HuH-7 (cell line): ENCODE measurements around the gene KCNN4.
"Not testable (repeated sequence)": the region's sequence is repeated elsewhere in the genome, so short reads cannot be mapped to it uniquely, and the experiment has no call there.

Source experiments
- DNase-seq: peaks from one replicate; pipeline ENCODE4 v3.0.0; 2011; ENCODE audit warnings: low spot score

The KCNN4 gene

DNA sequence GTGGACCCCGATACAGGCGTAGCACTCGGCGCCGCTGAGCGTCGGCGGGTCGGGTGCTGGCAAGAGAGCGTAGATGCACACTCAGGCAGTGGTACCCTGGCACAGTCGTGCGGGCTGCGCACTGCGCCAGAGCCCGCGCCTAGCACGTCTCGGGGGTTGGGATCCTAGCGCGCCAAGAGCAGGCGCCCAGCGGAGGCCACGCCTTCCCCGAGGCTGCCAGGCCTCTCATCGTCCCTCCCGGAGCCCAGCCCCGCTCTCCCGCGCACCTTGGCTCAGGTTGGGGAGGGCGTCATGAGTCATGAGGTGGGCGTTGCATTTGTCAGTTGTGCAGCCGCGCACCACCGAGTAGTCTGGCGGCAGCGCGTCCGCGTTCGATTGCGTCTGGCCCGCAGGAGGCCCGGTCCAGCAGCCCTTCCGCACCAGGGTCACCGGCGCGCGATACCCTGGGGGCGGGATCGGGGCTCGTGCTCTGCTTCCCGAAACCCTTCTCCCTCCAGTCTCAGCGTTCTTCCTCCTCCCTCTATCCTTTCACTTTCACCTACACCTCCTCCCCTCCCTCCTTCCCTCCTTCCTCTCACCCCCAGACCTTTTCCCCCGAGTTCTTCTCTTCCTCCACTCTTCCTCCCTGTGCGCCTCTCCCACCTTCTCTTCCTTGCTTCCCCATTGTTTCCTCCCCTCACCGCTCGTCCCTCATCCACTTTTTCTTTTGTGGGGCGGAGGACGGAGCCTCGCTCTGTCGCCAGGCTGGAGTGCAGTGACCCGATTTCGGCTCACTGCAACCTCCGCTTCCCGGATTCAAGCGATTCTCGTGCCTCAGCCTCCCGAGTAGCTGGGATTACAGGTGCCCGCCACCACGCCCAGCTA lies 18.0 kb upstream of the KCNN4 start:
- no peak for DNase-seq

DNA sequence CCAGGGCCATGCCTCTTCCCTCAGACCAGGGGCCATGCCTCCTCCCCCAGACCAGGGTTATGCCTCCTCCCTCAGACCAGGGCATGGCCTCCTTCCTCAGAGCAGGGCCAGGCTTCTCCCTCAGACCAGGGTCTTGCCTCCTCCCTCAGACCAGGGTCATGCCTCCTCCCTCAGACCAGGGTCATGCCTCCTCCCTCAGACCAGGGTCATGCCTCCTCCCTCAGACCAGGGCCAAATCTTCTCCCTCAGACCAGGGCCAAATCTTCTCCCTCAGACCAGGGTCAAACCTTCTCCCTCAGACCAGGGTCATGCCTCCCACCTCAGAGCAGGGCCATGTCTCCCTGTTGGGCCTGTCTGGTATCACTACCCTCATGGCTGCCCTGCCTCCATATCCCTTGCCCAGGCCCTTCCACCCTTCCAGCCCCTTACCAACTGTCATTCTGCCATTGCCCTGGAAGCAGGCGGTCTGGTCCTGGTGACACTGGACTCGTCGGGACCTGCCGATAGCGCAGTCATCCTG lies 17.3 kb upstream of the KCNN4 start:
- DNase-seq, result no peak

DNA sequence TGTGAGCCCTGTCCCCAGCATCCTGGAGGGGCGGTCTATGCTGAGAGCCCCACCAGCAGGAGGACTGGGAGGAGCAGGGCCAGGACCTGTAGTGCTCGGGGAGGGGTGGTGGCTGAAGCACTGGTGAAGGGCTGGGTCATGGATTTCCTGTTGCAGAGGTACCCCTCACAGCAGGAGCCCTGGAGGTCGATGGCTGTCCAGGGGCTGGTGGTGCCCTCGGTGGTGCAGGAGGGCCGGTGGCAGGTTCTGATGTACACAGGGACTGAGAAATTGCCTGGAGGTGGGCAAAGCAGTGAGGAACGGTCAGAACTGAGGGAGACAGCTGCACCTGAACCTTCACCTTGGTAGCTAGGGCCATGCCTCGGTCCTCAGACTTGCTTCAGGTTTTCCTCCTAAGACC lies 16.8 kb upstream of the KCNN4 start:
- no peak for DNase-seq

DNA sequence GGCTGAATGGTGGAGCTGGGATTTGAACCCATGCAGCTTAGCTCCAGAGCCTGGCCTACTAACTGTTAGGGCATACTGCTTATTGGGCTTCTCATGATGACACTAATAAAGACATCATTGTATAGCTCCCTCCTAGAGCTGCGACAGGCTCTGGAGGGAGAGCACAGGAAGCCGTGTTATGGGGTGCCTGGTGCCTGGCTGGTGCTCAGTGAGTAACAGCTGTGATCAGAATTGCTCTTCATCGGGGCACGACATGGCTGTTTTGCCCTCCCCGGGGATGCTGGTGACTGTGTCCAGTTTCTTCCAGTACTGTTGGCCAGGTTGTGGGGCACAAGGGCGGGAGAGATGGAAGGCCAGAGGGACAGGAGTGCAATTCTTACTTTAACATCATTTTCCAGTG lies 16.3 kb upstream of the KCNN4 start:
- DNase-seq, result no peak

DNA sequence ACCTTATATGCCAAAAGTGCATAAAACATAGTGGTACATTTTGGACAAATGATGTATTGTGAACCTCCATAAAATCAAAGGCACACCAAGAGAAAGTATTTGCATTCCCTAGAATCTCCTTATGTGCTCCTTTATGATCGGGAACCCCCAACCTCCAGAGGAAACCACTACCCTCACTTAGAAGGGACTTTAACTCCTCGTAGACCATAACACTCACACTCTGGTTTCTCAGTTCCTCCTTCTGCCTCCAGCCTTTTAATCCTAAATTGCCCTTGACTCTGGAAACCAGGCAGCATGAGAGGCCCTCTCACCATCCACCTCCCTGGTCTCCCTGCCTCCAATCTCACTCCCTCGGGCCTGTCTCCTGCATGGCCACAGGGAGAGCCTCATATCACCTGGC lies 9.8 kb upstream of the KCNN4 start:
- DNase-seq, result no peak

DNA sequence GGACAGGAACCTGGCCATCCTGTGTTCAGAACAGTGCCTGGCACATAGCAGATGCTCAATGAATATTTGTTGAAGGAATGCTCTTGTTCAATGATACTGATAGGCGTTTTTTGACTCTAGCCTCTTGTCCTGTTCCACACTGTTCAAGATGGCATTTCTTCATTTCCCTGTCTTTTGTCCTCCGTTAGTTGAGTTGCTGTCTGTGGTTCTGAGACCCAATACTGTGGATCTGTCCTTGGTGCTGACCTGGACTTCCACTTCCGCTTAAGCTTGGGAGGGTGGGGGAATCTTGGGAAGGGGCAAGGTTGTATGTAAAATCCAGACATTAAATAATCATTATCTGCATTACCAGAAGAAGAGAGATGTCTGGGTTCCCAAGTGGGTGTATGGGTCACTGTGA lies 8.3 kb upstream of the KCNN4 start:
- no peak for DNase-seq

DNA sequence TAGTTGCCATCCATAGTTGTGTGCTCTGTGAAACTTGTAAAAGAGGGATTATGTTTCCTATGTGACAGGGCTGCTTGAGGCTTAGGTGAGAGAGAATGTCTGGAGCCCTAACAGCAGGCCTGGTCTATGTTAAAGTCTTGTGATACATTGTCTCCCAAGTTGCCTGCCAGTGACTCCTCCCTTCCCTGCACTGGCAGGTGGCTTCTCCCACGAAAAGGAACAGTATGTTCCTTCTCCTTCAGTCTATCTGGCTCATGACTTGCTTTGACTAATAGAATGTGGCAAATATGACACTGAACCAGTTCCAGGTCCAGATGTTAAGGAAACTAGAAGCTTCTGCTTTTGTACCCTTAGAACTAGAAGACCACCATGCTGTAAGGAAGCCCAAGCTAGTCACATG lies 5.9 kb upstream of the KCNN4 start:
- DNase-seq, result no peak

DNA sequence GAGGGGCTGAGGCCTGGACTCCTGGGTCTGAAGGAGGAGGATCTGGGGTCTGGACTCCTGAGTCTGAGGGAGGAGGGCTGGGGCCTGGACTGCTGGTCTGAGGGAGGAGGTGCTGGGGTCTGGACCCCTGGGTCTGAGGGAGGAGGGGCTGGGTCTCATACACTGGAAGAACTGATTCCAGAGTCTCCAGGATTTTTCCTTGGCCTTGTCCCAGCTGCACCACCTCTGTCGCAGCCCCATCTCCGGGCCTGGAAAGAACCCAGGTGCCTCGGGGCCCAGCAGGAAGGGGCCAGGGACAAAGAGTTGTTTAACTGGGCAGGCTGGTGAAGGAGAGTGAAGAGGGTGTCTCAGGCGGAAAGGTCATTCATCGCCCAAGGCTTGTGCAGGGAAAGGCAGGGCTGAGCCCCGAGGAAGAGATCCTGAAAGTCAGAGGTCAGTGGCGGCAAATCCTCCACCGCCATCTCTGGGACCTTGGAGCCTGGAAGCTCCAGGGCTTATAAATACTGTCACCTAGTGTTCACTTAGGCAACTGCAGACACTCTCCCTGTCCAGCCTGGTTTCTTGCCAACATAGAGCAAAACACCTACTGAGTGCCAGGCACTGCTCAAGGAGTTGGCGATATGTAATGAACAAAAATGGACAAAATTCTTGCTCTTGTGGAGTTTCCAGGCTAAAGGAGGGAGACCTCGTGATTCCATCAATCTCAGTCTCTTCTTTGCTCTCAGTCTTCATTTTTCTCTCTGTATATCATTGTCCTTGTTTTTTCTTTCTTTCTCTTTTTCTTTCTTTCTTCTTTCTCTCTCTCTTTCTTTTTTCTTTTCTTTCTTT lies 4.4 kb upstream of the KCNN4 start:
- DNase-seq, result peak; percentile 84

DNA sequence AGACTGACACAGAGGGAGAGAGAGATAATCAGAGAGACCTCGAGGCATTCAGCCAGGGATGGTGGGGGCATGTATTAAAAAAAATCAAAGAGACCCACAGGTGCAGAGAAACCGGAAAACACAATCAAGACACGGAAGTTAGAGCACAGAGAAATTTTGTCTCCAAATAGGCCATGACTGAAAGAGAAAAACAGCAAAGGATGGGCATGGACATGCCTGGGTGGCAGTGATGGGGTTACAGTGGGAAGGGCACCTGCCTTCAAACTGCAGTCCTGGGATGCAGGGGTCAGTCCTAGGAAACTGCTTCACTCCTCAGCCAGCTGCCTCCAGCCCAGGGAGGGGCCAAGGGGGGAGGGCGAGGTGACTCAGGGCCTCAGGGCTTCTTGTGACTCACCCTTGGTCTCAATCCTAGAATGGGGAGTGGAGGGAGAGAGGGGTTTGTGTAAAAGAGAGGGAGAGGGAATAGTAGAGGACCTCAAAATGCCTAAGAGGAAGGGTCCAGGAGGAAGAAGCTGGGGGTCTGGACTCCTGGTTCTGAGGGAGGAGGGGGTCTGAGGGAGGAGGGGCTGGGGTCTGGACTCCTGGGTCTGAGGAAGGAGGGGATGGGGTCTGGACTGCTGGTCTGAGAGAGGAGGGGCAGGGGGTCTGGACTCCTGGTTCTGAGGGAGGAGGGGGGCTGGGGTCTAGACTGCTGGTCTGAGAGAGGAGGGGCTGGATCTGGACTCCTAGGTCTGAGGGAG lies 3.6 kb upstream of the KCNN4 start:
- no peak for DNase-seq

DNA sequence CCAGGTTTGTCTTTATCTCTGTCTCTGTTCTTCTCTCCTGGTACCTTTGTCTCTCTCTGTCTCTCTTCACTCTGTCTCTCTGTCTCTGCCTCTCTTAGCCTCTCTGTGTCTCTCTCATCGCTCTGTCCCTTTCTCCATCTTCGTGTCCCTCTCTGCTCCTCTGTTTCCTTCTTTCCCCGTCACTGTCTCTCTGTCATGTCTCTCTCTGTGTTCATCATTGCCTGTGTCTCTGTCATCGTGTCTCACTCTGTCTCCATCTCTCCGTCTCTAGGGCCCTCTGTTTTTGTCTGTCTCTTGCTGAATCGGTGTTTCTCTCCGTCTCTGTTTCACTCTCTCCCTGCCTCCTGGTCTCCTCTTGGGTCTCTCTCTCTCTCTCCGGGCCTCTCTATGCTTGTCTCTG lies 2.9 kb upstream of the KCNN4 start:
- DNase-seq, result no peak

DNA sequence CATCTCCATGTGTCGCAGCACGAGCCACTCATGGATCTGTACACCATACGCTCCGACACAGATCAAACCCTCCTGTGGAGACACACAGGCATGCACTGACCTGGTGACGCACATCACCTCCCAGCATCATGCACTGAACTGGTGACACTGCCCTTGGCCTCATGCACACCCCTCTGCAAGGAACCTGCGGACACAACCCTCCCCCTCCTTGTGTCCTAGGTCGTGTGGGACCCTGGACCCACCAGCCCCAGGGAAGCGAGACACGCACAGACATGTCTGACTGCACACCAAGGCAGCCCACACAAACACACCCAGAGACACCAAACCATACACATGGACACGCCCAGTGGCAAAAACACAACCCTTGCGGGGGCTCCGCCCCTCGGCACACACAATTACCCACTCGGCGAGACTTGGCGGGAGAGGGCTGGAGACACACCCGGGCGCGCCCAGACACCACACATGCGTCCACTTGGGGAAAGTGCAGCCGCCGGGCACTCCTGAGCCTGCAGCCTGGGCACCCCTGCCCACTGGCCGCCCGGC lies 2.0 kb upstream of the KCNN4 start:
- DNase-seq, result no peak

DNA sequence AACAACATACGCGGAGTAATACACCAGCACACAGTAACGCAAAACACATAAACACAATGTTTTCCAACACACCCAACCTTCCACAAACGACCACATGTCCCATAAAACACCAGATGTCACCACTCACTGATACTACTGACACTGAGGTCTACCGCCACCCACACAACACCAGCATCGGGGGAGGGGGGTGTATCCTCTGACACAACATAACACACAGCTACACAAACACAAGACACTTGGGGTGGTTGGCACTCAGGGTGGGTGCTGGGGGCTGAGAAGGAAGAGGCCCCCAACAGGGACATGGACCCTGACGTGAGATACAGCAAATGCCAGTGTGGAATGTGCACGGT lies 1.5 kb upstream of the KCNN4 start:
- DNase-seq, result no peak

DNA sequence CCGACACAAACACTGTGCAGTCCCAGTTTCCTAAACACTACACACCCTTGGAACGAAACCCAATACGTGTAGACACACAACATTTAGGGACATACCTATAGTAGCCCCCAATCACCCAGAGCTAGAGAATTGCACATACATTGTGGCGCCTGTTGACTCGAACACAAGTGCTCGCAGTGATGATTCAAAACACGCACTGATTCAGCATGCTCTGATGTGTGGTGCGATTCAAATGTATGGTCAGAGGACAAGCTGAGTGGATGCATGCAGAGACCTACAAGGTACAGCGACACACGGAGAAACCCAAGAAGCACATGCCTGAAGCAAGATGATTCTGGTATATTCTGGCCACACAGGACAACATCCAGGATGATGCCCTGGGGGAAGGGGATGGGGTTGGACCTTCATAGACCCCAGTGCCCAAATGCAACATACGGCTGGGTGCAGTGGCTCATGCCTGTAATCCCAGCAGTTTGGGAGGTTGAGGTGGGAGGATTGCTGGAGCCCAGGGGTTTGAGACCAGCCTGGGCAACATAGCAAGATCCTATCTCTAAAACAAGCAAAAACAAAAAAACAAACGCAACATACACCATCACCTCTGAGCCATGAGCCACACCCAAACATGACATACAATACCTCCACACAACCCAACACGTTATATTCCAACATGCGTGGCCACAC lies 997 bp upstream of the KCNN4 start:
- no peak for DNase-seq

DNA sequence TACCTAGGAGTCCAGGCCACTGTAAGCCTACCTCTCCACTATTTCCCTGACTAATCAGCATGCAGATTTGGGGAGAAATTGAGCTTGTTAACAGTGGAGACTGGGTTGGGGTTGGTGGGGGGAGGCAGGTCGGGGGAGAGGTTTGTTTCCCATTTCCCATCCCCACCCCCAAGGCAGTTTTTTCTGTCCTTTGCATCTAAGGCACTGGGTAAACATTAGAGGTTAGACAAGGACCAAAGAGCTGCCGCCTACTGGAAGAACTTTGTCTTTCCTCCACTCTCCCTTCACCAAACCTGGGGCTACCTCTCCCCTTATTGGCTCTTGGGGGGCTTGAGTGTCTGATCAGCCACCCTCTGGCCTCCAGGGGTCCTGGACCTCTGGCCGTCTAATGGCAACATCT lies 953 bp downstream of the KCNN4 start:
- DNase-seq, result no peak

DNA sequence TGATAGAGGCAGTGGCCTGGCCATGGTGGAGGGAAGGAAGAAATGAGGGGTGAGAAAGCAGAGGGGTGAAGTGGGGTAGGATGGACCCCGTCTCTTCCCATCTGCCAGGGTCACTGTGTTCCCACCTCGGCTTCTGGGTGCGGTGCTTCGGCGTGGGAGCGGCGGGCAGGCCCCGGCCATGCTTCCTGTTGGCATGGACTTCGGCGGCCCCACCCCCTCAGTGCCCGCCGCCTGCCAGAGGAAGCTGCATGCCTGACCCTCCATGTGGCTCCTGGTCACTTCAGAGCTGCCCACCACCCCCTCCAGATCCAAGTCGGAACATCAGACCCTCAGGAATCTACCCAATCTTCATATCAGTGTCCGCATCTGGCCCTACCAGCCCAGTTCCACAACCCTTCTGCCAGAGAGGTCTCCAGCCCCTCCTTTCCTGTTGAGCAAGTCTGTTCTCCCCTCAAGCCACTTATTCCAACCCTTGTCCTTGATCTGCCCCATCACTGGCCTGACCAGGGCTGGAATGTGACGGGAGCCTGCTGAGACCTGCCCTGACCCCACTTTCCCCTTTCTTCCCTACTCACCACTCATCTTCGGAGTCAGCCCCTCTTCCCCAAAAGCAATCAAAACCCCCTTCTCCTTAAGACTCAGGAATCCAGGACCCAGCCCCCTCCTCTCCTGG lies 1.5 kb downstream of the KCNN4 start:
- DNase-seq, result no peak

DNA sequence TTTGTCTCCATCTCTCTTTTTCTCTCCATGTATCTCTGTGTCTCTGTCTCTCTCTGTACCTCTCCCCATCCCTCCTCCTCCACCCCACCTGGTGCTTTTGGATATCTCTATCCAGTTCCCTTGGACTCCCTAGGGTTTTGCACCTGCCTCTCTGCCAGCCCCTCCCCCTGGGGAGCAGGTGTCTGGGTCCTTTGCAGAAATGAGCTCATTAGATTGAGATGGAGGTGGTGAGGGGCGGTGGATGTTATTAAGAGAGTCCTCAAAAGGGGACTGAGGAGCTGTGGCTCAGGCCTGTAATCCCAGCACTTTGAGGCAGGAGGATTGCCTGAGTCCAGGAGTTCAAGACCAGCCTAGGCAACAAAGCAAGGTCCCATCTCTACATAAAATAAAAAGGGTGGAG lies 2.1 kb downstream of the KCNN4 start:
- no peak for DNase-seq

DNA sequence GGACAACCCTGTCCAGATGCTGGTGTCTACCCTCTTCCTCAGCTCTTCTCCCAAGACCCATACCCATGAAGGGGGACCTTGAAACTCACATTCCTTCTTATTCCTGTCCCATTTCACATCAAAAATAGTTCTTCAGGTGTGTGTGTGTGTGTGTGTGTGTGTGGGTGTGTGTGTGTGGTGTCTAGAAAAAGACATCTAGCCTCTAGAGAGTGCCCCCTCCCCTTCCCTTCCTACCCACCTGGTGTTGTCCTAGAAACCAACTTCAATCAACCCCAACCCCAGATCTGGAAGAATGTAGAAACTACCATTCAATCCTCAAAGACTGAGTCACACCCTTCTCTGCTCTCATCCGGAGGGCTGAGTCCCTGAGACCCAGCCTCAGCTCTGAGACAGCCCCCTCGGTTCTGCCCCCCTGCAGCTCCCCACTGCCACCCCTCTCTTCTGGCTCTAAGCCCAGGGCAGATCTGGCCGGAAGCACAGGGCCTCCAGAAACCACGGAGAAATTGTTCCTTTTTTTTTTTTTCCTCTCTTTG lies 3.5 kb downstream of the KCNN4 start:
- DNase-seq, result no peak

DNA sequence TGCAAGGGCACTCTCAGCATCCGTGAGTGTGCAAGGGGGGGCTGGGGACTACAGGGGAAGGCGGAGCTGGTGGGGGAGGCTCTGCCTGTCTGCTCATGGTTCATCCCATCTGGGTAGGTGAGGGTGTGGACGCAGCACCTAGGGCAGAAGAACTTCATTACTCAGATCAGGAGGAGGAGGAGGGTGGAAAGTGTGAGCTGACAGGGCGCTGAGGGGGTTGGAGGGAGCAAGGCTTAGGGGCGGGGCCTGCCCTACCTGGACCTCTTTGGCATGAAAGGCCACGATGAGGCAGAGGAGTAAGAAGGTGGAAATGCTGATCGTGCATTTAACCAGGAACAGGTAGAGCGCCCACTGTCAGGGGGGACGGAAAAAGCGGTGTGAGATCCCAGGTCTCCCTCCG lies 4.5 kb downstream of the KCNN4 start:
- no peak for DNase-seq

DNA sequence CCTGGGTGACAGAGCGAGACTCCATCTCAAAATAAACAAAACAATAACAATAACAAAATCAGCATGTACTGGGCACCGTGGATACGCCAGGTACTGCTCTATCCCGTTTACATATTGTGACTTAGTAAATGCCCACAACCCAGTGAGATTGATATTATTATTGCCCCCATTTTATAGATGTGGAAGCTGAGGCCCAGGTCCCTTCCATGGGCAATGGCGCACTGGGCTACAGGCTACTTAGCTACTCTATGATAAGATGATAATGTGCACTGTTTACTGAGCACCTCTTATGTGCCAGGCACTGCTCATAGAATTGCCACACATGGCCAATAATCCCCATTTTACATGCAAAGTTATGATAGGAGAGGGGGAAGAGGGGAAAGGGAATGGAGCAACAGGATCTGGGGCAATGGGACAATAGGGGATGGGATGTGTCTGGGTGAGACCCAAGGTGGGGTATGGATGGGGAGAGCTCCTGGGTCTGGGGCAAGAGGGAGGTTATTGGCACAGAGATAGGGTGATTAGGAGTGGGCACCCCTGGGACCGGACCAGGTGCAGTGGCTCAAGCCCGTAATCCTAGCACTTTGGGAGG lies 5.4 kb downstream of the KCNN4 start:
- no peak for DNase-seq

DNA sequence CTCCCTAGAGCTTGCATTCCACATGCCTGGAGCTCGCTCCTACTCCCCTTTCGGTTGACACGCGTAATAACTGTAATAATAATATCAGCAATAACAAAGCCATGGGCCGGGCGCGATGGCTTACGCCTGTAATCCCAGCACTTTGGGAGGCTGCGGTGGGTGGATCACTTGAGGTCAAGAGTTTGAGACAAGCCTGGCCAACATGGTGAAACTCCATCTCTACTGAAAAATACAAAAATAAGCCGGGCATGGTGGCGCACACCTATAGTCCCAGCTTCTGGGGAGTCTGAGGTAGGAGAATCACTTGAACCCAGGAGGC lies 5.9 kb downstream of the KCNN4 start:
- DNase-seq, result not testable (repeated sequence)
